Fibroblast of skin of right biceps (primary cell): Measurements from ENCODE around the gene TMEM41A.

Experiments
- DNase-seq: peaks from one replicate; pipeline ENCODE4 v3.0.0-alpha.2; 2013

The TMEM41A gene

GRCh38 chr3:185498503-185499396 lies at the start of gene TMEM41A:
Gene TMEM41A (minus strand): TSS chr3:185499035. CDS start chr3:185498961, 74 bp downstream.
- peak; percentile 89 for DNase-seq

GRCh38 chr3:185540695-185541094 lies 41.9 kb upstream of the TMEM41A start:
- no peak for DNase-seq

- DNase-seq = no peak
Observed at GRCh38 chr3:185539934-185540333, 41.1 kb upstream of the TMEM41A start.

- DNase-seq = peak; percentile 71
Observed at GRCh38 chr3:185537369-185537970, 38.6 kb upstream of the TMEM41A start.

GRCh38 chr3:185534511-185534910 lies 35.7 kb upstream of the TMEM41A start:
- no peak for DNase-seq

- no peak for DNase-seq
Observed at GRCh38 chr3:185532901-185533300, 34.1 kb upstream of the TMEM41A start.

- no peak for DNase-seq
Observed at GRCh38 chr3:185530856-185531255, 32.0 kb upstream of the TMEM41A start.

- no peak for DNase-seq
Observed at GRCh38 chr3:185528532-185528931, 29.7 kb upstream of the TMEM41A start.

- no peak for DNase-seq
Observed at GRCh38 chr3:185527364-185527763, 28.5 kb upstream of the TMEM41A start.

GRCh38 chr3:185526349-185526951 lies 27.6 kb upstream of the TMEM41A start:
- DNase-seq = no peak

- no peak for DNase-seq
Observed at GRCh38 chr3:185521349-185522138, 22.7 kb upstream of the TMEM41A start.

GRCh38 chr3:185519021-185519420 lies 20.2 kb upstream of the TMEM41A start:
- DNase-seq = no peak

GRCh38 chr3:185517387-185518130 lies 18.7 kb upstream of the TMEM41A start:
- no peak for DNase-seq

- no peak for DNase-seq
Observed at GRCh38 chr3:185511711-185512110, 12.9 kb upstream of the TMEM41A start.

- DNase-seq = no peak
Observed at GRCh38 chr3:185508335-185508991, 9.6 kb upstream of the TMEM41A start.

- no peak for DNase-seq
Observed at GRCh38 chr3:185507883-185508282, 9.0 kb upstream of the TMEM41A start.

- no peak for DNase-seq
Observed at GRCh38 chr3:185504636-185505035, 5.8 kb upstream of the TMEM41A start.

- no peak for DNase-seq
Observed at GRCh38 chr3:185503521-185503920, 4.7 kb upstream of the TMEM41A start.

GRCh38 chr3:185502987-185503386 lies 4.2 kb upstream of the TMEM41A start:
- no peak for DNase-seq

GRCh38 chr3:185490241-185490640 lies 8.6 kb downstream of the TMEM41A start:
- no peak for DNase-seq

GRCh38 chr3:185489462-185489861 lies 9.4 kb downstream of the TMEM41A start:
- DNase-seq = no peak

GRCh38 chr3:185488465-185488864 lies 10.4 kb downstream of the TMEM41A start:
- DNase-seq = no peak
